GM12878 (cell line): Measurements from ENCODE around the gene FBXL16. TPM values are rescaled to one million over a fixed set of nuclear protein-coding genes. Genes with fewer than 3 reads are reported as not detected.

ENCODE experiments used
- ATAC-seq: fragments of 200-7000 bp; cut with Tn5 transposase; 3 replicates; pipeline ENCODE4 v1.9.1; 2020; ENCODE audit warnings: mild to moderate bottlenecking, moderate library complexity
- BruUV-seq: library from RNA; stranded (reverse); fragments of 400-500 nt; replicated peaks from 2 replicates; lab custom pipeline; 2021; lab: Mats Ljungman, UMichigan
- CTCF ChIA-PET: fragments of 300-600 bp; sonication (Branson Sonifier 250); formaldehyde crosslinking; extraction: SDS; loops from one replicate; lab custom pipeline; 2021; ENCODE audit warnings: inconsistent platforms; lab: Yijun Ruan, JAX
- POLR2A ChIA-PET: fragments of 350-600 bp; formaldehyde crosslinking; extraction: SDS; loops from one replicate; lab custom pipeline; 2021; ENCODE audit warnings: inconsistent platforms; lab: Charles Lee
- RAD21 ChIA-PET: fragments of 300-600 bp; sonication (Branson Sonifier 250); formaldehyde crosslinking; loops from one replicate; lab custom pipeline; 2023; ENCODE audit warnings: antibody characterized with exemption; ENCODE audit not compliant: unreplicated experiment; lab: Charles Lee
- SMC1A ChIA-PET: fragments of 300-600 bp; sonication (Branson Sonifier 250); formaldehyde crosslinking; loops from one replicate; lab custom pipeline; 2023; ENCODE audit not compliant: unreplicated experiment, uncharacterized antibody; lab: Charles Lee
- DNase-seq: peaks from one replicate; pipeline ENCODE4 v3.0.0-alpha.2; 2011; ENCODE audit warnings: low read depth, low spot score
- FAIRE-seq: peaks from 3 replicates; lab custom pipeline; 2011; peaks lifted over from hg19 to GRCh38; lab: Jason Lieb, UNC
- H2AFZ ChIP-seq: 2 replicates; pipeline ENCODE4 v1.6.0; 2011; ENCODE audit warnings: low read depth, low read length, control low read depth; ENCODE audit not compliant: control insufficient read depth
- H3K27ac ChIP-seq: 2 replicates; pipeline ENCODE4 v1.5.1; 2011; ENCODE audit warnings: control low read depth; ENCODE audit not compliant: control insufficient read depth, insufficient read depth
- H3K27me3 ChIP-seq, 2 experiments: replicated peaks in 1 of 2; 2 replicates each; pipeline versions ENCODE4 v1.6.0 to v1.6.1; 2011; ENCODE audit warnings: low read length in 1 of 2; ENCODE audit not compliant: control insufficient read depth in 2 of 2, insufficient read depth in 2 of 2
- H3K36me3 ChIP-seq, 2 experiments: 2 replicates each; pipeline ENCODE4 v1.5.1; 2011; ENCODE audit warnings: low read length in 1 of 2; ENCODE audit not compliant: control insufficient read depth in 2 of 2, insufficient read depth in 2 of 2
- H3K4me1 ChIP-seq: 2 replicates; pipeline ENCODE4 v1.6.1; 2011; ENCODE audit warnings: mild to moderate bottlenecking, low read length, moderate library complexity, mixed read lengths; ENCODE audit not compliant: control insufficient read depth, insufficient read depth
- H3K4me2 ChIP-seq: 2 replicates; pipeline ENCODE4 v1.6.0; 2011; ENCODE audit warnings: control low read depth; ENCODE audit not compliant: control insufficient read depth, insufficient read depth
- H3K4me3 ChIP-seq: fragments of 200-600 bp; sonication (generic); 2 replicates; pipeline ENCODE4 v1.5.1; 2016
- H3K79me2 ChIP-seq: 2 replicates; pipeline ENCODE4 v1.6.0; 2011; ENCODE audit warnings: low read length; ENCODE audit not compliant: control insufficient read depth, insufficient read depth
- H3K9ac ChIP-seq: 2 replicates; pipeline ENCODE4 v1.8.0; 2011; ENCODE audit warnings: low read length, control low read depth, mixed read lengths; ENCODE audit not compliant: control insufficient read depth, insufficient read depth
- H3K9me3 ChIP-seq: replicated peaks from 3 replicates; pipeline ENCODE4 v1.5.1; 2011; ENCODE audit warnings: mild to moderate bottlenecking, low read length; ENCODE audit not compliant: control insufficient read depth, insufficient read depth
- H4K20me1 ChIP-seq: 2 replicates; pipeline ENCODE4 v1.6.0; 2011; ENCODE audit not compliant: control insufficient read depth, insufficient read depth
- ATF2 ChIP-seq: IDR thresholded peaks from 2 replicates; pipeline ENCODE4 v1.6.1; 2012; ENCODE audit warnings: low read length, inconsistent platforms
- BHLHE40 ChIP-seq, 2 experiments: fragments of 450-650 bp in 1 of 2; IDR thresholded peaks; 2 replicates each; pipeline ENCODE4 v1.6.1; 2011 to 2017; ENCODE audit warnings: low read depth in 2 of 2, borderline replicate concordance in 1 of 2, improper control_type of control experiment in 1 of 2, low read length in 1 of 2, mild to moderate bottlenecking in 1 of 2
- EP300 ChIP-seq, 2 experiments: fragments of 150-350 bp in 1 of 2; IDR thresholded peaks; 2 replicates each; pipeline ENCODE4 v1.6.1; 2011 to 2012; ENCODE audit warnings: low read depth in 2 of 2, low read length in 2 of 2, borderline replicate concordance in 1 of 2, improper control_type of control experiment in 1 of 2, inconsistent platforms in 1 of 2; ENCODE audit not compliant: control insufficient read depth in 1 of 2
- FOXM1 ChIP-seq: IDR thresholded peaks from 2 replicates; pipeline ENCODE4 v1.6.1; 2012; ENCODE audit warnings: low read depth, mild to moderate bottlenecking, inconsistent platforms, low read length, moderate library complexity
- KAT2A ChIP-seq: conservative IDR thresholded peaks from 2 replicates; pipeline ENCODE4 v1.6.1; 2011; ENCODE audit warnings: low read depth, low read length; ENCODE audit not compliant: control insufficient read depth
- LARP7 ChIP-seq: fragments of 450-650 bp; IDR thresholded peaks from 2 replicates; pipeline ENCODE4 v1.6.1; 2017; ENCODE audit warnings: mild to moderate bottlenecking
- NFXL1 ChIP-seq: fragments of 450-650 bp; IDR thresholded peaks from 2 replicates; pipeline ENCODE4 v1.6.1; 2017; ENCODE audit warnings: antibody characterized with exemption, mild to moderate bottlenecking, borderline replicate concordance
- STAT3 ChIP-seq: IDR thresholded peaks from 2 replicates; pipeline ENCODE4 v1.6.1; 2011; ENCODE audit warnings: low read depth, low read length, improper control_type of control experiment
- SUZ12 ChIP-seq: fragments of 200-600 bp; sonication (generic); IDR thresholded peaks from one replicate; pipeline ENCODE4 v1.6.1; 2018; ENCODE audit warnings: antibody characterized with exemption, mild to moderate bottlenecking; ENCODE audit not compliant: unreplicated experiment
- TARDBP ChIP-seq: IDR thresholded peaks from 2 replicates; pipeline ENCODE4 v1.6.1; 2016; ENCODE audit warnings: borderline replicate concordance
- ZNF274 ChIP-seq: IDR thresholded peaks from one replicate; pipeline ENCODE4 v1.8.0; 2011; ENCODE audit not compliant: insufficient read length, insufficient read depth
- ZNF687 ChIP-seq: fragments of 450-650 bp; IDR thresholded peaks from 2 replicates; pipeline ENCODE4 v1.6.1; 2017; ENCODE audit warnings: mild to moderate bottlenecking, moderate library complexity
- WGBS: methylation state at CpG from one replicate; pipeline ENCODE4 v1.1.6; 2016; ENCODE audit warnings: low lambda C conversion rate; ENCODE audit not compliant: insufficient replicate concordance, insufficient coverage; ENCODE audit errors: missing lambda C conversion rate; 5-methylcytosine and 5-hydroxymethylcytosine counted together
- in situ Hi-C: fragments of 300-500 bp; cut with MboI; formaldehyde crosslinking; loops from 9 replicates; pipeline ENCODE4 v1.14.3; 2018; ENCODE audit warnings: mixed read lengths
- intact Hi-C: fragments of 100-400 bp; cut with micrococcal nuclease; formaldehyde crosslinking; loops from one replicate; pipeline ENCODE4 v1.14.2; 2022; ENCODE audit not compliant: unreplicated experiment
- polyA plus RNA-seq, 11 experiments: library from polyadenylated mRNA; depleted of rRNA in 4 of 11; unstranded in 6 of 11; stranded (reverse) in 5 of 11; fragments of >200 nt; fragmentation: Nextera tagmentation in 4 of 11; fragmentation: Illumina TruSeq in 1 of 11; extraction: Ambion mirVana in 4 of 11; extraction: Trizol in 1 of 11; gene quantifications; 1 replicate in 1 of 11; 2 replicates in 10 of 11; pipeline versions ENCODE4 v1.2.1 to v1.2.3, GENCODE V29; 2011 to 2016; ENCODE audit warnings: inconsistent platforms in 2 of 11, missing spikeins in 2 of 11, low read depth in 1 of 11
- total RNA-seq, 4 experiments: library from RNA; depleted of rRNA in 3 of 4; stranded (reverse); fragments of >200 nt in 3 of 4; fragmentation: Illumina TruSeq in 1 of 4; extraction: Trizol in 1 of 4; gene quantifications; 2 replicates each; pipeline versions ENCODE4 v1.2.1 to v1.2.3, GENCODE V29; 2013 to 2021
- TF ChIP-seq, protein P1 (sequence below): fragments of 450-650 bp; formaldehyde crosslinking; IDR thresholded peaks from 2 replicates; pipeline ENCODE4 v1.5.0; 2022; ENCODE audit warnings: mild to moderate bottlenecking, missing genetic modification characterization

The FBXL16 gene
- total and polyA plus RNA-seq, 10 of the 15 experiments (the other 5 are each of a cell fraction or from before 2014, with no cell fraction given) = 0.13 to 1.4 (median 0.24) TPM

DNA sequence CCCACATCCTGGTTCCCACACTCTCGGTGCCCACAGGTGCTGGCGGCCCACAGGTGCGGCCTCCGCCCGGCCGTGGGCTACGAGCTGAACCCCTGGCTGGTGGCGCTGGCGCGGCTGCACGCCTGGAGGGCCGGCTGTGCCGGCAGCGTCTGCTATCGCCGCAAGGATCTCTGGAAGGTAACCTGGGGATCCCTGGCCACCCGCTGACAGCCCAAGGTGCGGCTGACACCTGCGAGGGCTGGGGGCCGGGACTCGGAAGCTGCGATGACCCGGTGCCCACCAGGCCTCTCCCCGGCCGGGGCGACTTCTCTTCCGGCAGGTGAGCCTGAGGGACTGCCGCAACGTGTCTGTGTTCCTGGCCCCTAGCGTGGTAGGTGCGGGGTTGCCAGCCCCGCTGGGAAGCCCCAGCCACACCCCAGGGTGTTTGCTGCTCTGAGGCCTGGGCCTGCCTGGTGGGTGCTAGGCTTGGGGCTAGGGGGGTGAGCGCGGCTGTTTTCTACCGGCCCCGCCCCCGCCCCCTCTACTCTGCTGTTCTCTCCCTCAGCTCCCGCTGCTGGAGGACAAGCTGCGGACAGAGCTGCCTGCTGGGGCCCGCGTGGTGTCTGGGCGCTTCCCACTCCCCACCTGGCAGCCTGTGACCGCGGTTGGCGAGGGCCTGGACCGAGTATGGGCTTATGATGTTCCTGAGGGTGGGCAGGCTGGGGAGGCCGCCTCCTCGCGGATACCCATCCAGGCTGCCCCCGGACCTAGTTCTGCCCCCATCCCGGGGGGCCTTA lies 16.4 kb upstream of the FBXL16 start:
- FAIRE-seq = no peak
- Histone ChIP-seq H3K27me3 (no peaks in the 10 kb centered on the region), H3K36me3 (no peaks in the 10 kb centered on the region), H2AFZ (no peak overlapping the region), H3K4me1 (peaks cover 20% of the 10 kb centered on the region), H3K79me2 (no peaks in the 10 kb centered on the region; the same call in 1 of the 2 replicates), H3K27ac (no peak overlapping the region), H3K4me2 (peak overlapping the region; percentile 69), H4K20me1 (no peaks in the 10 kb centered on the region), H3K9me3 (no peaks in the 10 kb centered on the region), H3K9ac (no peak overlapping the region), H3K4me3 (peak overlapping the region; percentile 86; the same call in 1 of the 2 replicates)
- RAD21 ChIA-PET = interaction anchor here (0.8 to 2.4 kb wide), 3 partner anchors 16 to 66 kb away, joined by 3 to 10 read pairs (median 10); partner anchors contain the start of genes CHTF18 and RPUSD1
- DNase-seq = no peak
- POLR2A ChIA-PET = interaction anchor here (0.7 to 2.5 kb wide), 7 partner anchors 8 to 150 kb away, joined by 3 to 29 read pairs (median 6); partner anchors contain the start of genes CHTF18, CIAO3 and RPUSD1
- 66% methylated on average over 48 of the region's 51 CpGs for WGBS
- CTCF ChIA-PET = interaction anchor here (0.7 to 2.5 kb wide), 5 partner anchors 10 to 18 kb away, joined by 3 to 13 read pairs (median 4); no protein-coding TSS in a partner anchor
- in situ Hi-C loops = no loop called here
- ATAC-seq = no peak
- intact Hi-C loops = loop anchor here (2.0 kb wide), 2 partner anchors 19 to 37 kb away; partner anchors contain the start of genes CIAO3 and JMJD8
- SMC1A ChIA-PET = interaction anchor here (1.2 kb wide), 1 partner anchor 15 kb away, joined by 3 read pairs; no protein-coding TSS in a partner anchor
- no TSS peak for BruUV-seq
- TF ChIP-seq ZNF687 = no peak
- TF ChIP-seq BHLHE40 (IDR thresholded peaks at IDR 0.05; ENCODE audit: borderline replicate concordance in 1 of 2, low read depth in 2 of 2, low read length in 1 of 2) = no peak
- TF ChIP-seq FOXM1 = no peak
- TF ChIP-seq KAT2A = no peak
- TF ChIP-seq SUZ12 = no peak
- no peak for TF ChIP-seq EP300 (IDR thresholded peaks at IDR 0.05; ENCODE audit: borderline replicate concordance in 1 of 2, control insufficient read depth in 1 of 2, low read depth in 2 of 2, low read length in 2 of 2)
- TF ChIP-seq ZNF274 = no peak
- no peak for TF ChIP-seq STAT3
- no peak for TF ChIP-seq TARDBP
- TF ChIP-seq NFXL1 = no peak
- no peak for TF ChIP-seq LARP7
- TF ChIP-seq ATF2 = no peak
- TF ChIP-seq, protein P1, sequence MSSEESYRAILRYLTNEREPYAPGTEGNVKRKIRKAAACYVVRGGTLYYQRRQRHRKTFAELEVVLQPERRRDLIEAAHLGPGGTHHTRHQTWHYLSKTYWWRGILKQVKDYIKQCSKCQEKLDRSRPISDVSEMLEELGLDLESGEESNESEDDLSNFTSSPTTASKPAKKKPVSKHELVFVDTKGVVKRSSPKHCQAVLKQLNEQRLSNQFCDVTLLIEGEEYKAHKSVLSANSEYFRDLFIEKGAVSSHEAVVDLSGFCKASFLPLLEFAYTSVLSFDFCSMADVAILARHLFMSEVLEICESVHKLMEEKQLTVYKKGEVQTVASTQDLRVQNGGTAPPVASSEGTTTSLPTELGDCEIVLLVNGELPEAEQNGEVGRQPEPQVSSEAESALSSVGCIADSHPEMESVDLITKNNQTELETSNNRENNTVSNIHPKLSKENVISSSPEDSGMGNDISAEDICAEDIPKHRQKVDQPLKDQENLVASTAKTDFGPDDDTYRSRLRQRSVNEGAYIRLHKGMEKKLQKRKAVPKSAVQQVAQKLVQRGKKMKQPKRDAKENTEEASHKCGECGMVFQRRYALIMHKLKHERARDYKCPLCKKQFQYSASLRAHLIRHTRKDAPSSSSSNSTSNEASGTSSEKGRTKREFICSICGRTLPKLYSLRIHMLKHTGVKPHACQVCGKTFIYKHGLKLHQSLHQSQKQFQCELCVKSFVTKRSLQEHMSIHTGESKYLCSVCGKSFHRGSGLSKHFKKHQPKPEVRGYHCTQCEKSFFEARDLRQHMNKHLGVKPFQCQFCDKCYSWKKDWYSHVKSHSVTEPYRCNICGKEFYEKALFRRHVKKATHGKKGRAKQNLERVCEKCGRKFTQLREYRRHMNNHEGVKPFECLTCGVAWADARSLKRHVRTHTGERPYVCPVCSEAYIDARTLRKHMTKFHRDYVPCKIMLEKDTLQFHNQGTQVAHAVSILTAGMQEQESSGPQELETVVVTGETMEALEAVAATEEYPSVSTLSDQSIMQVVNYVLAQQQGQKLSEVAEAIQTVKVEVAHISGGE = no peak
